Fibroblast of lung (primary cell): ENCODE data around the gene LRRFIP1. TPM values are rescaled to one million over a fixed set of nuclear protein-coding genes. Genes with fewer than 3 reads are reported as not detected.
A peak's percentile ranks its signal among the peaks of the same experiment; 100 is the strongest.

Experiments
- DNase-seq, 2 donors: peaks; one replicate each; pipeline versions ENCODE4 v3.0.0 to v3.0.0-alpha.2; 2010; ENCODE audit warnings: low read depth in 2 of 2
- H2AFZ ChIP-seq: 2 replicates; pipeline ENCODE4 v1.5.1; 2012; ENCODE audit warnings: low read length, control low read depth, inconsistent platforms
- H3K27ac ChIP-seq: 2 replicates; pipeline ENCODE4 v1.5.1; 2011; ENCODE audit warnings: low read length, control low read depth; ENCODE audit not compliant: insufficient read depth
- H3K27me3 ChIP-seq: 2 replicates; pipeline ENCODE4 v1.5.1; 2011; ENCODE audit warnings: mild to moderate bottlenecking, low read length; ENCODE audit not compliant: control insufficient read depth, insufficient read depth
- H3K36me3 ChIP-seq: 2 replicates; pipeline ENCODE4 v1.5.1; 2011; ENCODE audit warnings: low read length; ENCODE audit not compliant: control insufficient read depth, insufficient read depth
- H3K4me1 ChIP-seq: 2 replicates; pipeline ENCODE4 v1.5.1; 2011; ENCODE audit warnings: low read length; ENCODE audit not compliant: control insufficient read depth, insufficient read depth; ENCODE audit errors: extremely low read depth
- H3K4me2 ChIP-seq: 2 replicates; pipeline ENCODE4 v1.5.1; 2011; ENCODE audit warnings: low read length, control low read depth; ENCODE audit not compliant: insufficient read depth; ENCODE audit errors: extremely low read depth
- H3K4me3 ChIP-seq, 4 experiments: fragments of 200-600 bp in 1 of 4; sonication (generic) in 1 of 4; replicated peaks in 1 of 4; 2 replicates each; pipeline ENCODE4 v1.5.1; 2011 to 2016; ENCODE audit warnings: low read length in 4 of 4, low read depth in 3 of 4, mild to moderate bottlenecking in 3 of 4, control low read depth in 2 of 4, inconsistent platforms in 1 of 4, mixed read lengths in 1 of 4; ENCODE audit not compliant: insufficient read depth in 1 of 4; ENCODE audit errors: control extremely low read depth in 1 of 4
- H3K79me2 ChIP-seq: 2 replicates; pipeline ENCODE4 v1.5.1; 2012; ENCODE audit warnings: mild to moderate bottlenecking, low read length, inconsistent platforms; ENCODE audit not compliant: control insufficient read depth, insufficient read depth
- H3K9ac ChIP-seq: 2 replicates; pipeline ENCODE4 v1.5.1; 2011; ENCODE audit warnings: mild to moderate bottlenecking, low read length, control low read depth; ENCODE audit not compliant: insufficient read depth
- H3K9me3 ChIP-seq: 2 replicates; pipeline ENCODE4 v1.5.1; 2012; ENCODE audit warnings: low read depth, low read length; ENCODE audit not compliant: control insufficient read depth, insufficient read depth
- H4K20me1 ChIP-seq: 2 replicates; pipeline ENCODE4 v1.5.1; 2011; ENCODE audit warnings: low read length; ENCODE audit not compliant: control insufficient read depth, insufficient read depth; ENCODE audit errors: extremely low read depth
- CTCF ChIP-seq, 2 donors: IDR thresholded peaks in 1 of 2; conservative IDR thresholded peaks in 1 of 2; 1 replicate in 1 of 2; 2 replicates in 1 of 2; pipeline ENCODE4 v1.5.1; 2011 to 2012; ENCODE audit warnings: low read length in 2 of 2, control low read depth in 1 of 2, inconsistent platforms in 1 of 2, low read depth in 1 of 2, mild to moderate bottlenecking in 1 of 2
- EZH2 ChIP-seq: IDR thresholded peaks from 2 replicates; pipeline ENCODE4 v1.5.1; 2012; ENCODE audit warnings: low read length, control low read depth, mild to moderate bottlenecking; ENCODE audit errors: missing control alignments
- polyA plus RNA-seq, 2 donors: library from polyadenylated mRNA; depleted of rRNA in 1 of 2; stranded (reverse) in 1 of 2; unstranded in 1 of 2; fragments of >200 nt; gene quantifications; 2 replicates each; pipeline ENCODE4 v1.2.1, GENCODE V29; 2011 to 2012; ENCODE audit warnings: missing spikeins in 1 of 2
- total RNA-seq: library from RNA; depleted of rRNA; stranded (reverse); fragments of >200 nt; gene quantifications from 2 replicates; pipeline ENCODE4 v1.2.1, GENCODE V29; 2014

Gene LRRFIP1
- total and polyA plus RNA-seq, 2 donors (not counting 1 experiment from before 2014, with no cell fraction given) = 58.1 to 113 TPM

GRCh38 chr2:237716011-237716410, 88.6 kb downstream of the LRRFIP1 start:
- TF ChIP-seq EZH2 (no peak), CTCF (conservative IDR thresholded peaks at IDR 0.05 in 1 of 2, IDR thresholded peaks at IDR 0.05 in 1 of 2; ENCODE audit: low read depth in 1 of 2, low read length in 2 of 2) (no peak)
- Histone ChIP-seq H3K4me3 (no peak overlapping the region), H3K4me1 (peaks cover 6% of the 10 kb centered on the region), H2AFZ (no peak overlapping the region), H3K9ac (no peak overlapping the region), H3K9me3 (no peaks in the 10 kb centered on the region), H4K20me1 (no peaks in the 10 kb centered on the region), H3K79me2 (peaks cover 52% of the 10 kb centered on the region), H3K36me3 (peaks cover 8% of the 10 kb centered on the region), H3K27ac (peak overlapping the region; percentile 54), H3K4me2 (peak overlapping the region; percentile 64), H3K27me3 (no peaks in the 10 kb centered on the region)
- no peak for DNase-seq

- no peak overlapping the region for H2AFZ ChIP-seq
- no peak for DNase-seq
- H3K79me2 ChIP-seq = peaks cover 51% of the 10 kb centered on the region
- H3K9me3 ChIP-seq = no peaks in the 10 kb centered on the region
- TF ChIP-seq EZH2 (no peak), CTCF (conservative IDR thresholded peaks at IDR 0.05 in 1 of 2, IDR thresholded peaks at IDR 0.05 in 1 of 2; ENCODE audit: low read depth in 1 of 2, low read length in 2 of 2) (no peak)
- no peaks in the 10 kb centered on the region for H3K27me3 ChIP-seq
- H3K4me2 ChIP-seq = no peak overlapping the region
- no peak overlapping the region for H3K27ac ChIP-seq
- H3K4me3 ChIP-seq = no peak overlapping the region
- H4K20me1 ChIP-seq = no peaks in the 10 kb centered on the region
- H3K4me1 ChIP-seq = peaks cover 6% of the 10 kb centered on the region
- H3K36me3 ChIP-seq = peaks cover 5% of the 10 kb centered on the region
- H3K9ac ChIP-seq = no peak overlapping the region
Observed at GRCh38 chr2:237717366-237718276, 90.2 kb downstream of the LRRFIP1 start.

GRCh38 chr2:237718277-237718634, 90.9 kb downstream of the LRRFIP1 start:
- Histone ChIP-seq H3K4me1 (peaks cover 6% of the 10 kb centered on the region), H4K20me1 (no peaks in the 10 kb centered on the region), H3K9me3 (no peaks in the 10 kb centered on the region), H3K27ac (no peak overlapping the region), H3K9ac (no peak overlapping the region), H3K79me2 (peaks cover 46% of the 10 kb centered on the region), H3K4me3 (no peak overlapping the region), H3K27me3 (no peaks in the 10 kb centered on the region), H3K4me2 (no peak overlapping the region), H3K36me3 (peaks cover 5% of the 10 kb centered on the region), H2AFZ (no peak overlapping the region)
- no peak for DNase-seq
- TF ChIP-seq CTCF (conservative IDR thresholded peaks at IDR 0.05 in 1 of 2, IDR thresholded peaks at IDR 0.05 in 1 of 2; ENCODE audit: low read depth in 1 of 2, low read length in 2 of 2) = no peak
- no peak for TF ChIP-seq EZH2
